ENCODE measurements around the gene ABCA9. TPM values are rescaled to one million over a fixed set of nuclear protein-coding genes. Genes with fewer than 3 reads are reported as not detected.
"Not testable (repeated sequence)": the region's sequence is repeated elsewhere in the genome, so short reads cannot be mapped to it uniquely, and the experiment has no call there.

The ABCA9 gene
- total RNA-seq, 1 experiment from 2014 or later = not detected

- TF ChIP-seq, protein P1, sequence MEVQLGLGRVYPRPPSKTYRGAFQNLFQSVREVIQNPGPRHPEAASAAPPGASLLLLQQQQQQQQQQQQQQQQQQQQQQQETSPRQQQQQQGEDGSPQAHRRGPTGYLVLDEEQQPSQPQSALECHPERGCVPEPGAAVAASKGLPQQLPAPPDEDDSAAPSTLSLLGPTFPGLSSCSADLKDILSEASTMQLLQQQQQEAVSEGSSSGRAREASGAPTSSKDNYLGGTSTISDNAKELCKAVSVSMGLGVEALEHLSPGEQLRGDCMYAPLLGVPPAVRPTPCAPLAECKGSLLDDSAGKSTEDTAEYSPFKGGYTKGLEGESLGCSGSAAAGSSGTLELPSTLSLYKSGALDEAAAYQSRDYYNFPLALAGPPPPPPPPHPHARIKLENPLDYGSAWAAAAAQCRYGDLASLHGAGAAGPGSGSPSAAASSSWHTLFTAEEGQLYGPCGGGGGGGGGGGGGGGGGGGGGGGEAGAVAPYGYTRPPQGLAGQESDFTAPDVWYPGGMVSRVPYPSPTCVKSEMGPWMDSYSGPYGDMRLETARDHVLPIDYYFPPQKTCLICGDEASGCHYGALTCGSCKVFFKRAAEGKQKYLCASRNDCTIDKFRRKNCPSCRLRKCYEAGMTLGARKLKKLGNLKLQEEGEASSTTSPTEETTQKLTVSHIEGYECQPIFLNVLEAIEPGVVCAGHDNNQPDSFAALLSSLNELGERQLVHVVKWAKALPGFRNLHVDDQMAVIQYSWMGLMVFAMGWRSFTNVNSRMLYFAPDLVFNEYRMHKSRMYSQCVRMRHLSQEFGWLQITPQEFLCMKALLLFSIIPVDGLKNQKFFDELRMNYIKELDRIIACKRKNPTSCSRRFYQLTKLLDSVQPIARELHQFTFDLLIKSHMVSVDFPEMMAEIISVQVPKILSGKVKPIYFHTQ (CRISPR knock-in tag; IDR thresholded peaks at IDR 0.05) = no peak
- TF ChIP-seq, protein P2, sequence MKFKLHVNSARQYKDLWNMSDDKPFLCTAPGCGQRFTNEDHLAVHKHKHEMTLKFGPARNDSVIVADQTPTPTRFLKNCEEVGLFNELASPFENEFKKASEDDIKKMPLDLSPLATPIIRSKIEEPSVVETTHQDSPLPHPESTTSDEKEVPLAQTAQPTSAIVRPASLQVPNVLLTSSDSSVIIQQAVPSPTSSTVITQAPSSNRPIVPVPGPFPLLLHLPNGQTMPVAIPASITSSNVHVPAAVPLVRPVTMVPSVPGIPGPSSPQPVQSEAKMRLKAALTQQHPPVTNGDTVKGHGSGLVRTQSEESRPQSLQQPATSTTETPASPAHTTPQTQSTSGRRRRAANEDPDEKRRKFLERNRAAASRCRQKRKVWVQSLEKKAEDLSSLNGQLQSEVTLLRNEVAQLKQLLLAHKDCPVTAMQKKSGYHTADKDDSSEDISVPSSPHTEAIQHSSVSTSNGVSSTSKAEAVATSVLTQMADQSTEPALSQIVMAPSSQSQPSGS (CRISPR knock-in tag; IDR thresholded peaks at IDR 0.05; ENCODE audit: borderline replicate concordance, low read depth) = no peak
Observed at GRCh38 chr17:68961214-68961882, 99.4 kb downstream of the ABCA9 start (continued).

- H3K4me3 Mint-ChIP-seq; H3K9me3 Mint-ChIP-seq; CTCF ChIA-PET; H3K36me3 Mint-ChIP-seq; DNase-seq (ENCODE audit: low spot score); POLR2A ChIA-PET; ATAC-seq; H3K4me1 Mint-ChIP-seq; H3K27me3 Mint-ChIP-seq (ENCODE audit: low read depth); H3K27ac Mint-ChIP-seq: not testable (repeated sequence)
Observed at GRCh38 chr17:68959117-68959516, 101.6 kb downstream of the ABCA9 start.

DNA sequence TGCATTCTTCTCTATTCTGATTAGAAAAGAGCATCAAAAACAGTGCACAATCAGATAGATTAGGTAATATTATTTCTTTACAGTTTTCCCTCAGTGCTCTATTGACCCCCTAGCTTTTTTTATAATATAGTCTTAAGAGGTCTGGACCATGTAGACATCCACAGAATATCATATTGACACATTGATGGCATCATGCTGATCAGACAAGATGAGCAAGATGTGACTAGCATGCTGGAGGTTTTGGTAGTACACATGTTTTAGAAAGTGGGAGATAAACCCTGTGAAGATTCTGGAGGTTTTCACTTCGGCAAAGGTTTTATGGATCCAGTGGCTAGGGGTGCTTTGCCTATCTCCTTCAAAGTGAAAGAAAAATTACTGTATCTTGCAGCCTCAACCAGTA lies 102.8 kb downstream of the ABCA9 start:
- POLR2A ChIA-PET = no interaction called here
- TF ChIP-seq, protein P3, sequence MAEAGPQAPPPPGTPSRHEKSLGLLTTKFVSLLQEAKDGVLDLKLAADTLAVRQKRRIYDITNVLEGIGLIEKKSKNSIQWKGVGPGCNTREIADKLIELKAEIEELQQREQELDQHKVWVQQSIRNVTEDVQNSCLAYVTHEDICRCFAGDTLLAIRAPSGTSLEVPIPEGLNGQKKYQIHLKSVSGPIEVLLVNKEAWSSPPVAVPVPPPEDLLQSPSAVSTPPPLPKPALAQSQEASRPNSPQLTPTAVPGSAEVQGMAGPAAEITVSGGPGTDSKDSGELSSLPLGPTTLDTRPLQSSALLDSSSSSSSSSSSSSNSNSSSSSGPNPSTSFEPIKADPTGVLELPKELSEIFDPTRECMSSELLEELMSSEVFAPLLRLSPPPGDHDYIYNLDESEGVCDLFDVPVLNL (CRISPR knock-in tag; IDR thresholded peaks at IDR 0.05; ENCODE audit: borderline replicate concordance, low read depth) = no peak
- TF ChIP-seq NR1H2 (CRISPR knock-in tag; IDR thresholded peaks at IDR 0.05) (no peak), GTF2I (CRISPR knock-in tag; conservative IDR thresholded peaks at IDR 0.05) (no peak), ATF6 (CRISPR knock-in tag; IDR thresholded peaks at IDR 0.05) (no peak), PRDM15 (CRISPR knock-in tag; IDR thresholded peaks at IDR 0.05) (no peak), ZNF532 (CRISPR knock-in tag; IDR thresholded peaks at IDR 0.05; ENCODE audit: borderline replicate concordance) (no peak), ZNF416 (CRISPR knock-in tag; IDR thresholded peaks at IDR 0.05) (no peak), ZNF396 (CRISPR knock-in tag; IDR thresholded peaks at IDR 0.05; ENCODE audit: borderline replicate concordance) (no peak), PRRX2 (CRISPR knock-in tag; IDR thresholded peaks at IDR 0.05) (no peak), FOXK1 (CRISPR knock-in tag; IDR thresholded peaks at IDR 0.05) (no peak), KAT7 (CRISPR knock-in tag; IDR thresholded peaks at IDR 0.05; ENCODE audit: borderline replicate concordance) (no peak), SMAD3 (CRISPR knock-in tag; IDR thresholded peaks at IDR 0.05; ENCODE audit: borderline replicate concordance) (no peak)
- TF ChIP-seq, protein P4, sequence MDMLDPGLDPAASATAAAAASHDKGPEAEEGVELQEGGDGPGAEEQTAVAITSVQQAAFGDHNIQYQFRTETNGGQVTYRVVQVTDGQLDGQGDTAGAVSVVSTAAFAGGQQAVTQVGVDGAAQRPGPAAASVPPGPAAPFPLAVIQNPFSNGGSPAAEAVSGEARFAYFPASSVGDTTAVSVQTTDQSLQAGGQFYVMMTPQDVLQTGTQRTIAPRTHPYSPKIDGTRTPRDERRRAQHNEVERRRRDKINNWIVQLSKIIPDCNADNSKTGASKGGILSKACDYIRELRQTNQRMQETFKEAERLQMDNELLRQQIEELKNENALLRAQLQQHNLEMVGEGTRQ (CRISPR knock-in tag; IDR thresholded peaks at IDR 0.05) = no peak

More for the DNA sequence above, 102.8 kb downstream of the ABCA9 start:
- CTCF ChIA-PET = no interaction called here
- no peak for DNase-seq (ENCODE audit: low spot score)
- ATAC-seq = no peak
- Mint-ChIP-seq H3K4me3 (no peak overlapping the region), H3K9me3 (peaks cover 6% of the 10 kb centered on the region), H3K27ac (no peak overlapping the region), H3K4me1 (no peaks in the 10 kb centered on the region), H3K36me3 (no peaks in the 10 kb centered on the region), H3K27me3 (ENCODE audit: low read depth) (no peaks in the 10 kb centered on the region)
